IMR-90 (cell line): ENCODE results near the gene CMIP. TPM values are rescaled to one million over a fixed set of nuclear protein-coding genes. Genes with fewer than 3 reads are reported as not detected.

Experiments used
- ATAC-seq: fragments of 200-7000 bp; cut with Tn5 transposase; 2 replicates; pipeline ENCODE4 v1.9.1; 2020; ENCODE audit warnings: low read depth, mild to moderate bottlenecking, moderate library complexity
- BruUV-seq: library from RNA; stranded (reverse); fragments of 400-500 nt; replicated peaks from 2 replicates; lab custom pipeline; 2021; lab: Mats Ljungman, UMichigan
- CTCF ChIA-PET: fragments of 300-600 bp; formaldehyde crosslinking; extraction: SDS; loops from one replicate; lab custom pipeline; 2021; ENCODE audit warnings: antibody characterized with exemption; lab: Yijun Ruan, JAX
- POLR2A ChIA-PET: fragments of 300-600 bp; sonication (Branson Sonifier 250); formaldehyde crosslinking; loops from one replicate; lab custom pipeline; 2022; ENCODE audit warnings: antibody characterized with exemption; ENCODE audit not compliant: unreplicated experiment; lab: Charles Lee
- DNase-seq: peaks from one replicate; pipeline ENCODE4 v3.0.0; 2013
- H2AFZ ChIP-seq: replicated peaks from 2 replicates; pipeline ENCODE3; 2013; ENCODE audit warnings: low read length, mild to moderate bottlenecking; ENCODE audit not compliant: poor library complexity
- H2AK5ac ChIP-seq: 2 replicates; pipeline ENCODE4 v1.6.1; 2013; ENCODE audit warnings: low read depth, low read length, inconsistent platforms
- H2AK9ac ChIP-seq: replicated peaks from 2 replicates; pipeline ENCODE3; 2013; ENCODE audit warnings: mild to moderate bottlenecking, low read depth, low read length, moderate library complexity; ENCODE audit not compliant: poor library complexity
- H2BK120ac ChIP-seq: 2 replicates; pipeline ENCODE4 v1.6.1; 2013; ENCODE audit warnings: low read depth, low read length, inconsistent platforms
- H2BK15ac ChIP-seq: 3 replicates; pipeline ENCODE4 v1.6.1; 2013; ENCODE audit warnings: low read depth, low read length, inconsistent platforms
- H2BK20ac ChIP-seq: 2 replicates; pipeline ENCODE4 v1.6.1; 2013; ENCODE audit warnings: low read depth, mild to moderate bottlenecking, inconsistent platforms, low read length, moderate library complexity
- H2BK5ac ChIP-seq: 2 replicates; pipeline ENCODE4 v1.6.1; 2013; ENCODE audit warnings: mild to moderate bottlenecking, low read depth, low read length, inconsistent platforms; ENCODE audit not compliant: poor library complexity, severe bottlenecking
- H3K14ac ChIP-seq: replicated peaks from 2 replicates; pipeline ENCODE4 v1.6.1; 2013; ENCODE audit warnings: low read depth, low read length, inconsistent platforms
- H3K18ac ChIP-seq: 2 replicates; pipeline ENCODE4 v1.6.1; 2013; ENCODE audit warnings: low read depth, low read length, control low read depth
- H3K23ac ChIP-seq: 2 replicates; pipeline ENCODE4 v1.6.1; 2013; ENCODE audit warnings: low read depth, low read length, inconsistent platforms
- H3K27ac ChIP-seq: 2 replicates; pipeline ENCODE4 v1.5.1; 2013; ENCODE audit warnings: mild to moderate bottlenecking, control low read depth, low read length; ENCODE audit not compliant: insufficient read depth
- H3K27me3 ChIP-seq: 2 replicates; pipeline ENCODE4 v1.6.1; 2013; ENCODE audit warnings: low read length; ENCODE audit not compliant: control insufficient read depth, insufficient read depth
- H3K36me3 ChIP-seq: 2 replicates; pipeline ENCODE4 v1.6.1; 2013; ENCODE audit warnings: low read length, mixed read lengths; ENCODE audit not compliant: control insufficient read depth, insufficient read depth
- H3K4ac ChIP-seq: 2 replicates; pipeline ENCODE4 v1.6.1; 2013; ENCODE audit warnings: low read depth, low read length, inconsistent platforms
- H3K4me1 ChIP-seq: 2 replicates; pipeline ENCODE4 v1.6.1; 2013; ENCODE audit warnings: low read length, mixed read lengths; ENCODE audit not compliant: control insufficient read depth, insufficient read depth
- H3K4me2 ChIP-seq: 2 replicates; pipeline ENCODE4 v1.6.1; 2013; ENCODE audit warnings: low read depth, mild to moderate bottlenecking, control low read depth, low read length, moderate library complexity
- H3K4me3 ChIP-seq: 2 replicates; pipeline ENCODE4 v1.5.1; 2013; ENCODE audit warnings: low read depth, mild to moderate bottlenecking, control low read depth, low read length, moderate library complexity; ENCODE audit not compliant: insufficient read depth
- H3K56ac ChIP-seq: 2 replicates; pipeline ENCODE4 v1.6.1; 2013; ENCODE audit warnings: low read length, inconsistent platforms; ENCODE audit not compliant: insufficient read depth; ENCODE audit errors: extremely low read depth
- H3K79me1 ChIP-seq, 2 experiments: 2 replicates each; pipeline ENCODE4 v1.6.1; 2013; ENCODE audit warnings: low read length in 2 of 2, inconsistent platforms in 1 of 2, low read depth in 1 of 2
- H3K9ac ChIP-seq: 2 replicates; pipeline ENCODE4 v1.6.1; 2013; ENCODE audit warnings: low read depth, low read length, control low read depth
- H3K9me1 ChIP-seq: 2 replicates; pipeline ENCODE4 v1.6.1; 2013; ENCODE audit warnings: low read length, inconsistent platforms; ENCODE audit not compliant: insufficient read depth
- H3K9me3 ChIP-seq: 2 replicates; pipeline ENCODE4 v1.6.1; 2013; ENCODE audit warnings: low read length; ENCODE audit not compliant: control insufficient read depth, insufficient read depth
- H4K20me1 ChIP-seq: 2 replicates; pipeline ENCODE4 v1.6.1; 2013; ENCODE audit warnings: low read length, inconsistent platforms; ENCODE audit not compliant: insufficient read depth
- H4K5ac ChIP-seq: 2 replicates; pipeline ENCODE4 v1.6.1; 2013; ENCODE audit warnings: mild to moderate bottlenecking, low read depth, low read length, control low read depth
- H4K8ac ChIP-seq, 2 experiments: 2 replicates each; pipeline ENCODE4 v1.6.1; 2013; ENCODE audit warnings: low read depth in 2 of 2, low read length in 2 of 2, control low read depth in 1 of 2, inconsistent platforms in 1 of 2
- H4K91ac ChIP-seq: 2 replicates; pipeline ENCODE4 v1.6.1; 2013; ENCODE audit warnings: low read depth, low read length, inconsistent platforms; ENCODE audit not compliant: insufficient read depth
- BHLHE40 ChIP-seq: fragments of 150-350 bp; IDR thresholded peaks from 2 replicates; pipeline ENCODE4 v1.6.1; 2016; ENCODE audit warnings: mild to moderate bottlenecking, low read depth, low read length
- CEBPB ChIP-seq: IDR thresholded peaks from 2 replicates; pipeline ENCODE4 v1.6.1; 2012; ENCODE audit warnings: low read depth, low read length, improper control_type of control experiment
- CHD1 ChIP-seq: IDR thresholded peaks from 2 replicates; pipeline ENCODE4 v1.6.1; 2012; ENCODE audit warnings: low read depth, low read length, improper control_type of control experiment
- CTCF ChIP-seq: conservative IDR thresholded peaks from 2 replicates; pipeline ENCODE4 v1.5.1; 2012; ENCODE audit warnings: mild to moderate bottlenecking, low read depth, low read length, improper control_type of control experiment
- ELK1 ChIP-seq: fragments of 150-350 bp; IDR thresholded peaks from 2 replicates; pipeline ENCODE4 v1.6.1; 2016; ENCODE audit warnings: low read depth, mild to moderate bottlenecking, low read length, moderate library complexity, borderline replicate concordance
- FOS ChIP-seq: fragments of 150-350 bp; IDR thresholded peaks from 2 replicates; pipeline ENCODE4 v1.6.1; 2016; ENCODE audit warnings: low read depth, low read length
- MAFK ChIP-seq: IDR thresholded peaks from 2 replicates; pipeline ENCODE4 v1.6.1; 2012; ENCODE audit warnings: low read depth, low read length, improper control_type of control experiment
- MAZ ChIP-seq: IDR thresholded peaks from 2 replicates; pipeline ENCODE4 v1.6.1; 2012; ENCODE audit warnings: low read depth, mild to moderate bottlenecking, low read length, improper control_type of control experiment, moderate library complexity, borderline replicate concordance
- MXI1 ChIP-seq: IDR thresholded peaks from 2 replicates; pipeline ENCODE4 v1.6.1; 2012; ENCODE audit warnings: low read depth, mild to moderate bottlenecking, low read length, moderate library complexity, borderline replicate concordance
- NFE2L2 ChIP-seq: fragments of 150-350 bp; IDR thresholded peaks from 2 replicates; pipeline ENCODE4 v1.6.1; 2016; ENCODE audit warnings: low read depth, mild to moderate bottlenecking, low read length
- POLR2A ChIP-seq: IDR thresholded peaks from 2 replicates; pipeline ENCODE4 v1.6.1; 2012; ENCODE audit warnings: mild to moderate bottlenecking, low read depth, low read length
- RAD21 ChIP-seq: IDR thresholded peaks from 2 replicates; pipeline ENCODE4 v1.6.1; 2012; ENCODE audit warnings: low read length, improper control_type of control experiment
- RFX5 ChIP-seq: IDR thresholded peaks from 2 replicates; pipeline ENCODE4 v1.8.0; 2012; ENCODE audit warnings: low read depth, mild to moderate bottlenecking, low read length, moderate library complexity
- SMC3 ChIP-seq: fragments of 150-350 bp; IDR thresholded peaks from 2 replicates; pipeline ENCODE4 v1.6.1; 2016; ENCODE audit warnings: low read depth, mild to moderate bottlenecking, antibody characterized with exemption, low read length, moderate library complexity
- WGBS, 2 experiments: methylation state at CpG; one replicate each; pipeline versions ENCODE4 v1.1.5 to v1.1.7; 2013; ENCODE audit warnings: missing lambda C conversion rate in 2 of 2; ENCODE audit not compliant: insufficient read length in 1 of 2; ENCODE audit errors: extremely low coverage in 2 of 2; 5-methylcytosine and 5-hydroxymethylcytosine counted together
- dilution Hi-C: fragments of 300-500 bp; cut with HindIII; formaldehyde crosslinking; loops from one replicate; pipeline ENCODE4 v1.14.3; 2018; ENCODE audit warnings: low sequenced_read_pairs; ENCODE audit not compliant: unreplicated experiment
- in situ Hi-C: fragments of 300-500 bp; cut with MboI; formaldehyde crosslinking; loops from 3 replicates; pipeline ENCODE4 v1.14.3; 2019; ENCODE audit warnings: low sequenced_read_pairs, inconsistent platforms, mixed read lengths
- intact Hi-C: fragments of 100-400 bp; cut with micrococcal nuclease; formaldehyde crosslinking; loops from 2 replicates; pipeline ENCODE4 v1.10.0; 2022
- polyA plus RNA-seq, 3 experiments: library from polyadenylated mRNA; depleted of rRNA; stranded (reverse); fragments of >200 nt; gene quantifications; 2 replicates each; pipeline ENCODE4 v1.2.3, GENCODE V29; 2012; ENCODE audit warnings: low replicate concordance in 1 of 3
- total RNA-seq: library from RNA; depleted of rRNA; stranded (reverse); fragments of >200 nt; gene quantifications from 2 replicates; pipeline ENCODE4 v1.2.3, GENCODE V29; 2012

The CMIP gene
- total and polyA plus RNA-seq, 2 of the 4 experiments (the other 2 are of a cell fraction) = 3.2 to 11.6 TPM

- Histone ChIP-seq H3K23ac (no peak overlapping the region), H3K9me1 (no peaks in the 10 kb centered on the region; the same call in 1 of the 2 replicates), H3K27ac (no peak overlapping the region), H2AK9ac (peak overlapping the region; percentile 39), H3K9ac (no peak overlapping the region), H4K91ac (no peak overlapping the region), H4K8ac (no peak overlapping the region), H2AFZ (no peak overlapping the region), H2BK120ac (no peak overlapping the region), H2BK15ac (no peak overlapping the region), H3K14ac (no peak overlapping the region), H4K20me1 (no peaks in the 10 kb centered on the region), H3K36me3 (no peaks in the 10 kb centered on the region), H3K4me2 (no peak overlapping the region), H2AK5ac (no peak overlapping the region), H3K4me1 (no peaks in the 10 kb centered on the region), H3K56ac (no peak overlapping the region), H3K18ac (no peak overlapping the region), H3K4me3 (no peak overlapping the region), H4K5ac (no peak overlapping the region), H3K27me3 (peaks cover 43% of the 10 kb centered on the region), H3K79me1 (peaks cover 6 to 10% of the 10 kb centered on the region in 2 experiments; a peak in 3 of 4 replicates), H2BK5ac (no peak overlapping the region), H3K4ac (no peak overlapping the region), H3K9me3 (no peaks in the 10 kb centered on the region), H2BK20ac (no peak overlapping the region)
- POLR2A ChIA-PET = no interaction called here
- WGBS, 2 experiments = 78% methylated on average over 12 of the region's 21 CpGs; no CpG with 5 or more reads in 1 of the 2 experiments
- dilution Hi-C loops = no loop called here
- BruUV-seq = no TSS peak
- ATAC-seq (no peak), DNase-seq (no peak)
- intact Hi-C loops = loop anchor here (10.0 kb wide), 1 partner anchor 144 kb away; no protein-coding TSS in a partner anchor
- in situ Hi-C loops = no loop called here
- CTCF ChIA-PET = interaction anchor here (1.6 to 1.7 kb wide), 2 partner anchors 11 to 176 kb away, joined by 3 to 4 read pairs; no protein-coding TSS in a partner anchor
- TF ChIP-seq BHLHE40 (no peak), CTCF (no peak), POLR2A (no peak), SMC3 (no peak), FOS (no peak), CEBPB (no peak), ELK1 (no peak), NFE2L2 (no peak), RAD21 (no peak), MAFK (no peak), MXI1 (no peak), RFX5 (no peak), CHD1 (no peak), MAZ (no peak)
These were observed 3.5 kb upstream of the CMIP start for GRCh38 chr16:81440888-81441761.
